GM19372 (cell line): Measurements from ENCODE around the gene PGAM1.
A peak's percentile ranks its signal among the peaks of the same experiment; 100 is the strongest.
"Not testable (repeated sequence)": the region's sequence is repeated elsewhere in the genome, so short reads cannot be mapped to it uniquely, and the experiment has no call there.

ENCODE experiments used
- ATAC-seq: cut with Tn5 transposase; IDR thresholded peaks from one replicate; pipeline ENCODE4 v1.9.1; 2021; ENCODE audit warnings: mild to moderate bottlenecking, low read depth, moderate library complexity; ENCODE audit not compliant: unreplicated experiment

The PGAM1 gene

GRCh38 chr10:97425964-97426775, at the start of gene PGAM1:
PGAM1 (plus strand) TSS chr10:97426191; CDS start chr10:97426308, 117 bp downstream.
- ATAC-seq, result peak; percentile 82

GRCh38 chr10:97376413-97376812, 49.6 kb upstream of the PGAM1 start:
- ATAC-seq, result no peak

GRCh38 chr10:97378933-97379921, 46.8 kb upstream of the PGAM1 start:
- ATAC-seq, result no peak

DNA sequence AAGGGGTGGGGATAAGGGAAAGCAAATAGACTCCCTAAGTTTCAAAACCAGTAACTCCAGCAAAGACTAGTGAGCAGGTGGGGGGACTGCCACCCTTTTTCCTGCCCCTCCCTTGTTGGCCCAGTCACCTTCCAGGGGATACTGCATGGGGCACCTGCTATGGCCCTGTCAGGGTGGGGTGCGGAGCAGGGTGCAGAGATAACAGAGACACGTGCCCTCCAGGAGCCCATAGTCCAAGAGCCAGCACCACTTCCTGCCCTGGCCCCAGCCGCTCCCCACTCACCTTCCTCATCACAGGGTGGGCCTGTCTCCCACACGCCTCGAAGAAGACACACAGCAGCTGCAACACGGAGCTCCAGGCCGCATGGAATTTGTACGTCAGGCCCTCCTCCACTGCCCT, 45.5 kb upstream of the PGAM1 start:
- ATAC-seq, result no peak

DNA sequence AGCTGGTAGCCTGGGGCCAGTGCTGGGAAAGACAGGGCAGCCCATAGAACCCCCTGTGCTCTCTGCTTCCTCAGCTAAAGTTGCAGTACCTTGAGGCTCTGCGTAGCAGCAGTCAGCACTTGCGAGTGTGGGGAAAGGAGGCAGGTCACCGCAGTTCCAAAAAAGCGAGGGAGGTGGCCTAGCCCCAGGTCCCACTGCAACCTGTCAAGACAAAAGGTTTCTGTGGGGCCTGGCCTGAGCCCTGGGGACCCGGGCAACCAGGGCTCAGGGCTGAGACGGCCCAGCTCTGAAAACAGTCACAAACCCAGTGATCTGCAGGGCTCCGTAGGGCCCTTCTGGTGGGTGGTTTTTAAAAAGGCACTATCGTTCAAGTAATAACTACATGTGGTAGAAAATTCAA, 44.4 kb upstream of the PGAM1 start:
- no peak for ATAC-seq

GRCh38 chr10:97383159-97383558, 42.8 kb upstream of the PGAM1 start:
- ATAC-seq, result no peak

GRCh38 chr10:97384156-97384555, 41.8 kb upstream of the PGAM1 start:
- no peak for ATAC-seq

DNA sequence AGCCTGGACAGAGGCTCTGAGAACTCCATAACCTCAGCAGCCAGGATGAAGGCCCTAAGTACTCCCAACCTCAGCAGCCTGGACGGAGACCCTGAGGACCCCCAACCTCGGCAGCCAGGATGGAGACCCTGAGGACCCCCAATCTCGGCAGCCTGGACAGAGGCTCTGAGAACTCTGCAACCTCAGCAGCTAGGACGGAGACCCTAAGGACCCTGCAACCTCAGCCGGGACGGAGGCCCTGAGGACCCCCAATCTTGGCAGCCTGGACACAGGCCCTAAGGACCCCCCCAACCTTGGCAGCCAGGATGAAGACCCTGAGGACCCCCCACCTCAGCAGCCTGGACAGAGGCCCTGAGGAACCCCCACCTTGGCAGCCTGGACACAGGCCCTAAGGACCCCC, 41.4 kb upstream of the PGAM1 start:
- ATAC-seq, result no peak

DNA sequence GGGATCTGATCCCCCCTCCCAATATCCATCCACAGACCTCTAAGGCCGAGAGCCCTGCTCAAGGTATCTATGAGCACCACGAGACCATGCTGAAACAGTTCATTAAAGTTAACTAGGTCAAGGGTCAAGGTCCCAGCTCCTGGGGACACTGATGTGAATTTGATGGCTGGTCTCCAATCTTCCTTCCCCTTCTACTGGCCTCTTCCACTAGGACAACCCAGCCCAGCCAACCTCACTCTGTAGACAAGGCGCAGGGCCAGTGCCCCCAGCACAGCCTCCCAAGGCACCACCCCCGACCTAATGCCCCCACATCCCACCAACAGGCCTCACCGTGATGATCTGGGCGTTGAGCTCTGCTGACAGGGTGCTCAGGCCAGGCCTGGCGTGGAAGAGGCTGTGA, 40.4 kb upstream of the PGAM1 start:
- ATAC-seq, result no peak

DNA sequence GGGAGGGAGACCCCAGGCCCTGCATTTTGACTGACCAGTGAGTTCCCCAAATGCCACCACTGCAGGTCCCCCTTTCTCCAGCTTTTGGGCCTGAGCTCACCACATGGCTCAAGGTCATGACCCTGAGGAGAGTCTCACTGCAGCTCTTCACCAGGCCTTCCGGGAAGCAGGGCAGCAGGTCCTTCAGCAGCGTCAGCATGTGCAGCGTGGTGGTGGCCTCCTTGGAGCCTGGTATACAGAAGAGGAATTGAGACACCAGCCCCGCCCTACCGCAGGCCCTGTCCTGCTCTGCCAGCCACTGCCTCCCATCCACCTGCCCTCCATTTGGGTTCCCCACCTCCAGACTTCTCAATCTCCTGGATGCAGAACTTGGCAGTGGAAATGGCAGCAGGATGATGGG, 37.8 kb upstream of the PGAM1 start:
- ATAC-seq, result no peak

DNA sequence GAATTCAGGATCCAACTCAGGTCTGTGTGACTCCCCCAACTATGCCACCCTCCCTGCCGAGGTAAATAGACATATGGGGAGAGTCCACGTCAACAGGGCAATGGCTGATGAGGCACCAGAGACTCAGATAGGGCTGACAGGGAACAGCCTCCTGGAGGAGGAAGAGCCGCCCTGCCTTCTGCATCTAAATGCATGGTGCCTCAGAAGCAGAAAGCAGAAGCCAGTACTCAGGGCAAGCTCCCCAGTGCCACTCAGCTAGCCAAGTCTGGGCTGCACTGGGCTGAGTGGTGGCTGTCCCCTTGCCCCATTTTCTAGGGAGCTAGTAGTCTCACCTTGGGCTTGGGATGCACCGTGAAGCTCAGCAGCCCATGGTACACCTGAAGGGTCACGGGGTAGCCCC, 35.9 kb upstream of the PGAM1 start:
- ATAC-seq, result no peak

- ATAC-seq, result no peak
Observed at GRCh38 chr10:97393034-97393573, 32.9 kb upstream of the PGAM1 start.

DNA sequence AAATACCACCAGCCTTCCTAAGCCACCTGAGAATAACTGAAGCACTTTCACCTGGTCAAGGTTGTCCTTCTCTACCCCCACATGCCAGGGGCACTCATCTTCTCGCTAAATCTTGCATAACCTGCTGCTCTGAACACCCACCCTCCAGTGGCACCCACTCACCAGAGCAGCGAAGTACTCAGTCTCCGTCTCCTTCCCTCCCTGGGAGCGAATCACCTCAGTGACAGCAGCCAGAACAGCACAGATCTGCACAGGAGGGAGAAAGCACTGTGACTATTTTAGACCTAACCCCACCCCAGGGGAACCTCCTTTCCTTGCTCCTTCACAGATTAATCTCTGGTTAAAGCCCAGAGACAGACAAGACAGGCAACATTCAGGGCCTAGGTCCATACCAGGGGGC, 29.9 kb upstream of the PGAM1 start:
- no peak for ATAC-seq

DNA sequence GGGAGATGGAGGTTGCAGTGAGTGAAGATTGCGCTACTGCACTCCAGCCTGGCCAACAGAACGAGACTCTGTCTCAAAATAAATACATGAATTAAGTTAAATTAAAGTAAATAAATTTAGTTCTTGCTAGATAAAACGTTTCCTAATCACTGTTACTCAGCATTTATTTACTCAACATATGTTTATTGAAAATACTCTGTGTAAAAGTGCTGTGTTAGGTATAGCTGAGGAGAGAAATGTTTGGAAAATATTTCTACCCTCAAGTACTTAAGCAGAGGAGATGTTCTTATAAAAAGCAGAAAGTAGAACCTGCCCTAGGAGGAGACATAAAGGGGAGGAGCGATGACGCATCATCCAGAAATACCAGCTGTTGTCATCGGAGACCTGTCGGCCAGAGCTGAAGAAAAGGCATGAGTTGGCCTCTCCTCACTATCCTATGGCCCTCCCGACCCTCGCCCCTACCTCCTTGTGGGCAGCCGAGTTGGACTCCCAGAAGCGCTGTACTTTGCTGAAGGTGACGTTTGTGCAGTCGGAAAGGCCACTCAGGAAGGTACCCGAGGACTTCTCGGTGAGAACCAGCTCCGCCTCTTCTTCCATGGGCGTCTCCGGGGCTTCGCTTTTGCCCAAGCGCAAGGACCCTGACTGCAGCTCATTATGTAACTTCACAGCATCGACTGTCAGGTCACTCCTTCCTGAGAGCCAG, 26.0 kb upstream of the PGAM1 start:
- no peak for ATAC-seq

DNA sequence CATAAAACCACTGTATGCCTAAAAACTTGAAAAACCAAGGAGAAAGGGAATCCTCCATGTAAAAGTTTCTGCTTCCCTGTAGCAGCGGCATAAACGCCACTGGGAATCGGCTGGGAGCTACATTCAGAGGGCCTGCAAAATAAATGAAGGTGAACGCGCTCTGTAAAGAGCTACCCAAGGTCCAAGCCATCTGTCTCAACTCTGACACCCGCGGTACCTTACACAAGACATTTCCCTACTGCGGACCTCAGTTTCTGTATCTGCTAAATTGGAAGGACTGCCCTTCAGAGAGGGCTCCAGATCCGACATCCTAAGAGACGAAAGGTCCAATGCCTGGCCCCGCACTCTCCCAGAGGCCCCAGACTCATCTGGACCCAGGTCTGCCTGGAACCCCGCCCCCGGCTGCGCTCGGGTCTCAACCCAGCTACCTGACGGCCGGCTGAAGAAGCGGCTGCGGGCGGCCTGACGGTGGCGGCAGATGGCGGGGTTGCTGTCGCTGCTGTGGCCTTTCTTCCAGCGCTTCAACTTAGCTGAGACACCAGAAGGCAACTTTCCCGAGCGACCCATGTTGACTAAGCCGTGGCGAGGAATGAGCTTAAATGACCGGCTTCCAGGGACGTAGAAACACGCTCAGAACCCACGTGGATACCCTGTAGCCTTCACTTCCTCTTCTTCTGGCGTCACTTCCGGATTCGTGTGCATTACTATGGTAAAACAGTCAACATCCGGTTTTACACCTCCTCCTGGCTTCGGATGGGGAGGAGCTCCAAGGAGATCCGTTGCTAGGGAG, 25.1 kb upstream of the PGAM1 start, which contains the start of gene RRP12:
Gene RRP12 (minus strand): TSS at position 676 of the 790 bp plus-strand sequence. CDS start 109 bp downstream, at position 567.
- ATAC-seq, result peak; percentile 96

GRCh38 chr10:97401455-97401919, 24.5 kb upstream of the PGAM1 start:
- ATAC-seq, result no peak

DNA sequence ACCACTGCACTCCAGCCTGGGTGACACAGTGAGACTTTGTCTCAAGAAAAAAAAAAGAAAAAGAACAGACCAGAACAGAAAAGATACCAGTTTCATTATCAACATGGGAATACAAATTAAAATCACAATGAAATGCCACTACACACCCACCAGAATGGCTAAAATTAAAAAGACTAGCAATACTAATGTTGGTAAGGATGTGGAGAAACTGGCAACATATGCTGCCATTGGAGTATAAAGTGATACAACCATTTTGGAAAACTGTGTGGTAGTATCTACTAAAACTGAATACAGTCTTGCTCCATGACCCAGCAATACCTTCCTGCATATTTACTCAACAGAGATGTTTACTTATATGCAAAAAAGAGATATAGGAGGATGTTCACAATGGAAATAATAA, 21.9 kb upstream of the PGAM1 start:
- no peak for ATAC-seq

- no peak for ATAC-seq
Observed at GRCh38 chr10:97406064-97406463, 19.9 kb upstream of the PGAM1 start.

GRCh38 chr10:97406483-97406882, 19.5 kb upstream of the PGAM1 start:
- ATAC-seq, result not testable (repeated sequence)
